HS-5 (cell line): ENCODE data around the gene HNF4A.

Source experiments
- DNase-seq: peaks from one replicate; pipeline ENCODE4 v3.0.0-alpha.2; 2012; ENCODE audit warnings: low read depth

The HNF4A gene

GRCh38 chr20:44406572-44407137 is 51.2 kb downstream of the HNF4A start:
- no peak for DNase-seq

GRCh38 chr20:44407402-44408184 is 52.1 kb downstream of the HNF4A start:
- DNase-seq = no peak

- peak; percentile 54 for DNase-seq
These were observed 53.7 kb downstream of the HNF4A start for GRCh38 chr20:44409132-44409600.

- DNase-seq = no peak
These were observed 55.1 kb downstream of the HNF4A start for GRCh38 chr20:44410583-44411019.

GRCh38 chr20:44411020-44411756 is 55.7 kb downstream of the HNF4A start:
- no peak for DNase-seq

- DNase-seq = no peak
These were observed 56.4 kb downstream of the HNF4A start for GRCh38 chr20:44411757-44412401.

GRCh38 chr20:44412402-44413144 is 57.1 kb downstream of the HNF4A start:
- no peak for DNase-seq

- no peak for DNase-seq
These were observed 58.3 kb downstream of the HNF4A start for GRCh38 chr20:44413575-44414345.

GRCh38 chr20:44414346-44414714 is 58.8 kb downstream of the HNF4A start:
- no peak for DNase-seq

- no peak for DNase-seq
These were observed 59.3 kb downstream of the HNF4A start for GRCh38 chr20:44414808-44415207.

GRCh38 chr20:44415833-44416715 is 60.6 kb downstream of the HNF4A start:
- DNase-seq = no peak

- no peak for DNase-seq
These were observed 62.8 kb downstream of the HNF4A start for GRCh38 chr20:44418069-44418905.

GRCh38 chr20:44419131-44419844 is 63.8 kb downstream of the HNF4A start:
- DNase-seq = no peak

- DNase-seq = no peak
These were observed 65.0 kb downstream of the HNF4A start for GRCh38 chr20:44420497-44420896.

GRCh38 chr20:44422083-44422482 is 66.6 kb downstream of the HNF4A start:
- DNase-seq = peak; percentile 36

GRCh38 chr20:44423480-44423879 is 68.0 kb downstream of the HNF4A start:
- DNase-seq = no peak

GRCh38 chr20:44424039-44424495 is 68.6 kb downstream of the HNF4A start:
- DNase-seq = no peak

- no peak for DNase-seq
These were observed 70.4 kb downstream of the HNF4A start for GRCh38 chr20:44425923-44426322.
